HG03521 (cell line): Measurements from ENCODE around the gene FXYD2.

Source experiments
- ATAC-seq: cut with Tn5 transposase; IDR thresholded peaks from one replicate; pipeline ENCODE4 v1.9.1; 2021; ENCODE audit warnings: mild to moderate bottlenecking, moderate library complexity; ENCODE audit not compliant: unreplicated experiment

FXYD2 gene

GRCh38 chr11:117859061-117859460 lies 34.5 kb upstream of the FXYD2 start:
- ATAC-seq = no peak

GRCh38 chr11:117857734-117858414 lies 33.3 kb upstream of the FXYD2 start:
- ATAC-seq = no peak

- ATAC-seq = no peak
Measured at GRCh38 chr11:117855912-117856651, 31.5 kb upstream of the FXYD2 start.

- no peak for ATAC-seq
Measured at GRCh38 chr11:117855186-117855845, 30.8 kb upstream of the FXYD2 start.

GRCh38 chr11:117852309-117852708 lies 27.8 kb upstream of the FXYD2 start:
- no peak for ATAC-seq

GRCh38 chr11:117851852-117852251 lies 27.3 kb upstream of the FXYD2 start:
- ATAC-seq = no peak

- no peak for ATAC-seq
Measured at GRCh38 chr11:117851106-117851505, 26.6 kb upstream of the FXYD2 start.

GRCh38 chr11:117849781-117850414 lies 25.4 kb upstream of the FXYD2 start:
- no peak for ATAC-seq

GRCh38 chr11:117843666-117844484 lies 19.3 kb upstream of the FXYD2 start:
- no peak for ATAC-seq

GRCh38 chr11:117842131-117842941 lies 17.8 kb upstream of the FXYD2 start:
- no peak for ATAC-seq

- ATAC-seq = no peak
Measured at GRCh38 chr11:117841551-117842031, 17.0 kb upstream of the FXYD2 start.

- ATAC-seq = no peak
Measured at GRCh38 chr11:117840881-117841550, 16.5 kb upstream of the FXYD2 start.

- no peak for ATAC-seq
Measured at GRCh38 chr11:117839936-117840813, 15.6 kb upstream of the FXYD2 start.

- no peak for ATAC-seq
Measured at GRCh38 chr11:117839380-117839881, 14.9 kb upstream of the FXYD2 start.

- no peak for ATAC-seq
Measured at GRCh38 chr11:117838901-117839300, 14.4 kb upstream of the FXYD2 start.

- no peak for ATAC-seq
Measured at GRCh38 chr11:117837791-117838190, 13.2 kb upstream of the FXYD2 start.

- ATAC-seq = no peak
Measured at GRCh38 chr11:117837070-117837776, 12.7 kb upstream of the FXYD2 start.
